ENCODE data around the gene NES.

The NES gene

GRCh38 chr1:156711011-156711817 lies 34.0 kb upstream of the NES start:
- H3K27ac ChIP-seq (ENCODE audit: low read length): no peak overlapping the region
- DNase-seq (no peak), ATAC-seq (ENCODE audit: insufficient read depth, low read depth) (no peak)
- TF ChIP-seq CTCF (IDR thresholded peaks at IDR 0.05; ENCODE audit: borderline replicate concordance, extremely low read depth, low read length, poor library complexity, severe bottlenecking) (no peak), EZH2 (IDR thresholded peaks at IDR 0.05; ENCODE audit: borderline replicate concordance, low read depth, low read length, severe bottlenecking) (no peak)
- H3K4me2 ChIP-seq (ENCODE audit: insufficient read depth, low read length): no peak overlapping the region
- H3K79me2 ChIP-seq (ENCODE audit: insufficient read depth, low read length): no peaks in the 10 kb centered on the region
- peaks cover 10% of the 10 kb centered on the region for H3K27me3 ChIP-seq (ENCODE audit: insufficient read depth, low read length, poor library complexity)
- H2AFZ ChIP-seq (ENCODE audit: low read depth, low read length): no peak overlapping the region
- no peak overlapping the region for H3K9ac ChIP-seq (ENCODE audit: low read depth, low read length)
- no peaks in the 10 kb centered on the region for H3K36me3 ChIP-seq (ENCODE audit: insufficient read depth, low read length)
- H3K9me3 ChIP-seq (ENCODE audit: insufficient read depth, low read length, severe bottlenecking): no peaks in the 10 kb centered on the region
- no peak overlapping the region for H3K4me3 ChIP-seq (ENCODE audit: low read depth in 1 of 2, low read length in 2 of 2)
- peaks cover 9% of the 10 kb centered on the region for H3K4me1 ChIP-seq (ENCODE audit: insufficient read depth, low read length)
- H4K20me1 ChIP-seq (ENCODE audit: insufficient read depth, low read length): peaks cover 5% of the 10 kb centered on the region

- TF ChIP-seq CTCF (IDR thresholded peaks at IDR 0.05; ENCODE audit: borderline replicate concordance, extremely low read depth, low read length, poor library complexity, severe bottlenecking): no peak
- TF ChIP-seq EZH2 (IDR thresholded peaks at IDR 0.05; ENCODE audit: borderline replicate concordance, low read depth, low read length, severe bottlenecking): no peak
- Histone ChIP-seq H3K27ac (ENCODE audit: low read length) (no peak overlapping the region), H2AFZ (ENCODE audit: low read depth, low read length) (no peak overlapping the region), H3K9me3 (ENCODE audit: insufficient read depth, low read length, severe bottlenecking) (no peaks in the 10 kb centered on the region), H4K20me1 (ENCODE audit: insufficient read depth, low read length) (peaks cover 5% of the 10 kb centered on the region), H3K4me2 (ENCODE audit: insufficient read depth, low read length) (no peak overlapping the region), H3K36me3 (ENCODE audit: insufficient read depth, low read length) (no peaks in the 10 kb centered on the region), H3K4me1 (ENCODE audit: insufficient read depth, low read length) (peaks cover 22% of the 10 kb centered on the region), H3K9ac (ENCODE audit: low read depth, low read length) (no peak overlapping the region), H3K79me2 (ENCODE audit: insufficient read depth, low read length) (no peaks in the 10 kb centered on the region), H3K4me3 (ENCODE audit: low read depth in 1 of 2, low read length in 2 of 2) (no peak overlapping the region), H3K27me3 (ENCODE audit: insufficient read depth, low read length, poor library complexity) (peaks cover 13% of the 10 kb centered on the region)
- DNase-seq: no peak
- no peak for ATAC-seq (ENCODE audit: insufficient read depth, low read depth)
Observed at GRCh38 chr1:156709757-156710489, 32.7 kb upstream of the NES start.

- H3K9ac ChIP-seq (ENCODE audit: low read depth, low read length): no peak overlapping the region
- H3K27ac ChIP-seq (ENCODE audit: low read length): no peak overlapping the region
- no peaks in the 10 kb centered on the region for H3K9me3 ChIP-seq (ENCODE audit: insufficient read depth, low read length, severe bottlenecking)
- DNase-seq: no peak
- TF ChIP-seq CTCF (IDR thresholded peaks at IDR 0.05; ENCODE audit: borderline replicate concordance, extremely low read depth, low read length, poor library complexity, severe bottlenecking) (no peak), EZH2 (IDR thresholded peaks at IDR 0.05; ENCODE audit: borderline replicate concordance, low read depth, low read length, severe bottlenecking) (no peak)
- peaks cover 24% of the 10 kb centered on the region for H3K4me1 ChIP-seq (ENCODE audit: insufficient read depth, low read length)
- H3K27me3 ChIP-seq (ENCODE audit: insufficient read depth, low read length, poor library complexity): peaks cover 17% of the 10 kb centered on the region
- no peaks in the 10 kb centered on the region for H3K79me2 ChIP-seq (ENCODE audit: insufficient read depth, low read length)
- H2AFZ ChIP-seq (ENCODE audit: low read depth, low read length): no peak overlapping the region
- no peak for ATAC-seq (ENCODE audit: insufficient read depth, low read depth)
- no peak overlapping the region for H3K4me2 ChIP-seq (ENCODE audit: insufficient read depth, low read length)
- H4K20me1 ChIP-seq (ENCODE audit: insufficient read depth, low read length): peaks cover 8% of the 10 kb centered on the region
- no peaks in the 10 kb centered on the region for H3K36me3 ChIP-seq (ENCODE audit: insufficient read depth, low read length)
- H3K4me3 ChIP-seq (ENCODE audit: low read depth in 1 of 2, low read length in 2 of 2): no peak overlapping the region
Observed at GRCh38 chr1:156709031-156709430, 31.8 kb upstream of the NES start.

All from DND-41 (cell line).